SK-N-SH (cell line): ENCODE data around the gene FBXO2. TPM values are rescaled to one million over a fixed set of nuclear protein-coding genes. Genes with fewer than 3 reads are reported as not detected.

Experiments
- CTCF ChIA-PET: fragments of 300-600, 350-600 bp; formaldehyde crosslinking; extraction: SDS; loops from one replicate; lab custom pipeline; 2021; lab: Yijun Ruan, JAX
- POLR2A ChIA-PET: fragments of 350-600 bp; sonication (Branson Sonifier 250); formaldehyde crosslinking; extraction: SDS; loops from one replicate; lab custom pipeline; 2020; ENCODE audit warnings: antibody characterized with exemption, inconsistent platforms; lab: Yijun Ruan, JAX
- DNase-seq: peaks from one replicate; pipeline ENCODE4 v3.0.0; 2012
- H2AFZ ChIP-seq: fragments of 200-600 bp; sonication (generic); 2 replicates; pipeline ENCODE4 v1.8.1; 2016; ENCODE audit warnings: antibody characterized with exemption, mild to moderate bottlenecking, low read depth
- H3F3A ChIP-seq: fragments of 200-600 bp; sonication (generic); replicated peaks from 2 replicates; pipeline ENCODE3; 2016; ENCODE audit warnings: antibody characterized with exemption, mild to moderate bottlenecking; ENCODE audit not compliant: insufficient read depth
- H3K27ac ChIP-seq, 2 experiments: fragments of 200-500 bp in 1 of 2; fragments of 200-600 bp in 1 of 2; sonication (Bioruptor generic) in 1 of 2; sonication (generic), shearing (Covaris generic) in 1 of 2; 2 replicates each; pipeline versions ENCODE4 v1.5.1 to v1.6.1; 2014 to 2016; ENCODE audit warnings: low read depth in 2 of 2, inconsistent platforms in 1 of 2, low read length in 1 of 2, mild to moderate bottlenecking in 1 of 2, mixed read lengths in 1 of 2
- H3K27me3 ChIP-seq: fragments of 200-600 bp; sonication (generic), shearing (Covaris generic); 2 replicates; pipeline ENCODE4 v1.6.1; 2016; ENCODE audit warnings: mixed run types; ENCODE audit not compliant: insufficient read depth
- H3K36me3 ChIP-seq, 2 experiments: fragments of 200-500 bp in 1 of 2; fragments of 200-600 bp in 1 of 2; sonication (Bioruptor generic) in 1 of 2; sonication (generic) in 1 of 2; replicated peaks in 1 of 2; 2 replicates each; pipeline versions ENCODE3 to v1.5.1; 2014 to 2016; ENCODE audit warnings: low read length in 1 of 2, mild to moderate bottlenecking in 1 of 2; ENCODE audit not compliant: insufficient read depth in 2 of 2, control insufficient read depth in 1 of 2
- H3K4me1 ChIP-seq, 2 experiments: fragments of 200-500 bp in 1 of 2; fragments of 200-600 bp in 1 of 2; sonication (Bioruptor generic) in 1 of 2; sonication (generic), shearing (Covaris generic) in 1 of 2; 2 replicates each; pipeline versions ENCODE4 v1.5.1 to v1.6.1; 2014 to 2016; ENCODE audit warnings: low read depth in 1 of 2, low read length in 1 of 2, mixed run types in 1 of 2; ENCODE audit not compliant: insufficient read depth in 2 of 2, control insufficient read depth in 1 of 2
- H3K4me2 ChIP-seq: fragments of 200-600 bp; sonication (generic), shearing (Covaris generic); 2 replicates; pipeline ENCODE4 v1.6.1; 2017; ENCODE audit warnings: mixed run types
- H3K4me3 ChIP-seq, 2 experiments: fragments of 200-500 bp in 1 of 2; fragments of 200-600 bp in 1 of 2; sonication (Bioruptor generic) in 1 of 2; sonication (generic), shearing (Covaris generic) in 1 of 2; 2 replicates each; pipeline versions ENCODE4 v1.5.1 to v1.8.1; 2014 to 2016; ENCODE audit warnings: low read depth in 2 of 2, inconsistent platforms in 1 of 2, low read length in 1 of 2, mild to moderate bottlenecking in 1 of 2, mixed read lengths in 1 of 2, moderate library complexity in 1 of 2
- H3K79me2 ChIP-seq: fragments of 200-600 bp; sonication (generic); 2 replicates; pipeline ENCODE4 v1.8.1; 2017; ENCODE audit warnings: mild to moderate bottlenecking; ENCODE audit not compliant: insufficient read depth
- H3K9ac ChIP-seq: fragments of 200-600 bp; sonication (generic); 2 replicates; pipeline ENCODE4 v1.6.1; 2017; ENCODE audit warnings: mixed run types
- H3K9me2 ChIP-seq: fragments of 200-600 bp; sonication (generic); 2 replicates; pipeline ENCODE4 v1.6.1; 2017; ENCODE audit warnings: mixed run types
- H3K9me3 ChIP-seq: fragments of 200-600 bp; sonication (generic); 2 replicates; pipeline ENCODE4 v1.6.1; 2017; ENCODE audit warnings: mixed run types, mild to moderate bottlenecking, moderate library complexity
- H4K20me1 ChIP-seq: fragments of 200-600 bp; sonication (generic); 2 replicates; pipeline ENCODE4 v1.6.1; 2017; ENCODE audit warnings: mild to moderate bottlenecking, mixed run types; ENCODE audit not compliant: insufficient read depth
- CTCF ChIP-seq: fragments of 200-600 bp; sonication (generic); IDR thresholded peaks from 2 replicates; pipeline ENCODE4 v1.6.1; 2017; ENCODE audit warnings: antibody characterized with exemption, mild to moderate bottlenecking, moderate library complexity
- ELF1 ChIP-seq: IDR thresholded peaks from 2 replicates; pipeline ENCODE4 v1.4.0; 2012
- FOSL2 ChIP-seq: IDR thresholded peaks from 2 replicates; pipeline ENCODE4 v1.4.0; 2012; ENCODE audit warnings: low read depth, mild to moderate bottlenecking, moderate library complexity, borderline replicate concordance
- FOXM1 ChIP-seq: IDR thresholded peaks from 2 replicates; pipeline ENCODE4 v1.4.0; 2012; ENCODE audit warnings: low read depth, mild to moderate bottlenecking
- GABPA ChIP-seq: IDR thresholded peaks from 2 replicates; pipeline ENCODE4 v1.4.0; 2012; ENCODE audit warnings: low read depth, mild to moderate bottlenecking
- IRF3 ChIP-seq: fragments of 150-350 bp; IDR thresholded peaks from 2 replicates; pipeline ENCODE4 v1.6.1; 2016; ENCODE audit warnings: mild to moderate bottlenecking, low read depth, low read length
- NFIC ChIP-seq: IDR thresholded peaks from 2 replicates; pipeline ENCODE4 v1.4.0; 2012; ENCODE audit warnings: borderline replicate concordance
- NRF1 ChIP-seq: IDR thresholded peaks from 2 replicates; pipeline ENCODE4 v1.6.1; 2012; ENCODE audit warnings: low read depth, mild to moderate bottlenecking, low read length
- RAD21 ChIP-seq: IDR thresholded peaks from 2 replicates; pipeline ENCODE4 v1.6.1; 2012; ENCODE audit warnings: mild to moderate bottlenecking, low read length
- RCOR1 ChIP-seq: fragments of 150-350 bp; IDR thresholded peaks from 2 replicates; pipeline ENCODE4 v1.6.1; 2017; ENCODE audit warnings: antibody characterized with exemption, low read length
- RXRA ChIP-seq: IDR thresholded peaks from 2 replicates; pipeline ENCODE4 v1.4.0; 2012; ENCODE audit warnings: low read depth, mild to moderate bottlenecking, borderline replicate concordance
- SIN3A ChIP-seq: IDR thresholded peaks from 2 replicates; pipeline ENCODE4 v1.6.1; 2012; ENCODE audit warnings: low read depth, mild to moderate bottlenecking, low read length, moderate library complexity, borderline replicate concordance
- TEAD4 ChIP-seq: IDR thresholded peaks from 2 replicates; pipeline ENCODE4 v1.4.0; 2012; ENCODE audit warnings: mild to moderate bottlenecking, borderline replicate concordance; ENCODE audit not compliant: insufficient read depth
- YY1 ChIP-seq: IDR thresholded peaks from 2 replicates; pipeline ENCODE4 v1.4.0; 2012; ENCODE audit warnings: low read depth, mild to moderate bottlenecking
- ZBTB33 ChIP-seq: IDR thresholded peaks from 2 replicates; pipeline ENCODE4 v1.4.0; 2012; ENCODE audit warnings: low read depth, borderline replicate concordance
- WGBS: methylation state at CpG from one replicate; pipeline ENCODE4 v1.1.6; 2017; ENCODE audit warnings: low lambda C conversion rate; 5-methylcytosine and 5-hydroxymethylcytosine counted together
- polyA plus RNA-seq, 3 experiments: library from polyadenylated mRNA; depleted of rRNA; stranded (reverse); fragments of >200 nt; gene quantifications; 2 replicates each; pipeline ENCODE4 v1.2.3, GENCODE V29; 2012

Gene FBXO2
- polyA plus RNA-seq, 1 of the 3 experiments (the other 2 are of a cell fraction) = 21.7 TPM

- ChIA-PET CTCF (interaction anchor here (1.1 to 3.4 kb wide), 9 partner anchors 9 to 115 kb away, joined by 3 to 13 read pairs (median 4); partner anchors contain the start of gene FBXO6), POLR2A (interaction anchor here (1.0 kb wide), 1 partner anchor 37 kb away, joined by 3 read pairs; the partner anchor contains the start of genes FBXO2 and FBXO44)
- Histone ChIP-seq H2AFZ (no peak within 1 kb of the TSS), H3K9me3 (no peaks in the 10 kb centered on the region), H3K9me2 (no peaks in the 10 kb centered on the region), H3K27ac (no peak within 1 kb of the TSS), H3K27me3 (peaks cover 14% of the 10 kb centered on the region), H3F3A (peaks cover 16% of the 10 kb centered on the region), H3K79me2 (no peaks in the 10 kb centered on the region), H3K9ac (peak within 1 kb of the TSS; percentile 28; the same call in 1 of the 2 replicates), H3K4me1 (peaks cover 6 to 15% of the 10 kb centered on the region in 2 experiments; a peak in 3 of 4 replicates), H4K20me1 (0 out of 2 replicates have a peak, but pooled peaks cover 5% of the 10 kb centered on the region), H3K4me2 (peak within 1 kb of the TSS; percentile 76), H3K36me3 (no peaks in the 10 kb centered on the region), H3K4me3 (peak within 1 kb of the TSS; percentile 40 to 46)
- TF ChIP-seq GABPA = no peak
- no peak for TF ChIP-seq IRF3
- no peak for TF ChIP-seq NRF1
- no peak for TF ChIP-seq FOXM1
- no peak for TF ChIP-seq FOSL2
- TF ChIP-seq NFIC = no peak
- TF ChIP-seq ELF1 = no peak
- TF ChIP-seq RAD21 = no peak
- TF ChIP-seq SIN3A = no peak
- no peak for TF ChIP-seq CTCF
- TF ChIP-seq RCOR1 = no peak
- 0% methylated on average over 5 of the region's 78 CpGs for WGBS
- DNase-seq = peak; percentile 93
These were observed 37.2 kb upstream of the FBXO2 start, which contains the start of gene DRAXIN for GRCh38 chr1:11691302-11691914. Gene DRAXIN (plus strand): TSS chr1:11691710. CDS start chr1:11706259, 14,549 bp downstream.

GRCh38 chr1:11690397-11691301 is 36.4 kb upstream of the FBXO2 start:
- Histone ChIP-seq H3K79me2 (no peaks in the 10 kb centered on the region), H3K4me1 (peaks cover 6 to 15% of the 10 kb centered on the region in 2 experiments; a peak in 3 of 4 replicates), H3F3A (peaks cover 16% of the 10 kb centered on the region), H3K9me2 (no peaks in the 10 kb centered on the region), H3K27ac (no peak overlapping the region), H3K9me3 (no peaks in the 10 kb centered on the region), H2AFZ (no peak overlapping the region), H3K4me3 (peak overlapping the region; percentile 40 to 46), H3K9ac (peak overlapping the region; percentile 28; the same call in 1 of the 2 replicates), H4K20me1 (0 out of 2 replicates have a peak, but pooled peaks cover 5% of the 10 kb centered on the region), H3K27me3 (peaks cover 14% of the 10 kb centered on the region), H3K4me2 (peak overlapping the region; percentile 72), H3K36me3 (no peaks in the 10 kb centered on the region)
- ChIA-PET POLR2A (interaction anchor here (1.3 kb wide), 1 partner anchor 38 kb away, joined by 3 read pairs; no protein-coding TSS in a partner anchor), CTCF (interaction anchor here (0.6 to 3.4 kb wide), 14 partner anchors 9 to 408 kb away, joined by 3 to 13 read pairs (median 4); partner anchors contain the start of gene FBXO6)
- DNase-seq = peak; percentile 71
- no peak for TF ChIP-seq RXRA
- no peak for TF ChIP-seq YY1
- TF ChIP-seq GABPA = no peak
- no peak for TF ChIP-seq TEAD4
- no peak for TF ChIP-seq ZBTB33
- 22% methylated on average over 36 of the region's 64 CpGs for WGBS
